GM13976 (cell line): ENCODE data around the gene ANKH.

Experiments
- DNase-seq: peaks from one replicate; pipeline ENCODE4 v3.0.0; 2012; ENCODE audit warnings: low spot score
- CTCF ChIP-seq: IDR thresholded peaks from 2 replicates; pipeline ENCODE4 v1.5.1; 2012; ENCODE audit warnings: borderline replicate concordance, mild to moderate bottlenecking; ENCODE audit not compliant: insufficient read depth; ENCODE audit errors: extremely low read depth, missing control alignments, control extremely low read depth
- in situ Hi-C: fragments of 300-500 bp; cut with MboI; formaldehyde crosslinking; loops from one replicate; pipeline ENCODE4 v1.12.0; 2022; ENCODE audit warnings: low sequenced_read_pairs, mixed read lengths, inconsistent platforms; ENCODE audit not compliant: unreplicated experiment

The ANKH gene

GRCh38 chr5:14664270-14665100, 207.1 kb downstream of the ANKH start, which contains the start of gene OTULIN:
TSS of gene OTULIN (plus strand) at chr5:14664718. CDS start at chr5:14664826, 108 bp downstream.
- DNase-seq: peak; percentile 97
- no peak for TF ChIP-seq CTCF
- in situ Hi-C loops: loop anchor here (25.0 kb wide), 1 partner anchor 502 kb away; no protein-coding TSS in a partner anchor

- TF ChIP-seq CTCF: no peak
- in situ Hi-C loops: loop anchor here (25.0 kb wide), 1 partner anchor 502 kb away; no protein-coding TSS in a partner anchor
- DNase-seq: peak; percentile 53
Observed at GRCh38 chr5:14663734-14664269, 207.8 kb downstream of the ANKH start.

GRCh38 chr5:14662721-14663260, 208.8 kb downstream of the ANKH start:
- in situ Hi-C loops: loop anchor here (25.0 kb wide), 1 partner anchor 500 kb away; no protein-coding TSS in a partner anchor
- TF ChIP-seq CTCF: no peak
- no peak for DNase-seq

- DNase-seq: no peak
- in situ Hi-C loops: loop anchor here (25.0 kb wide), 1 partner anchor 499 kb away; no protein-coding TSS in a partner anchor
- TF ChIP-seq CTCF: no peak
Observed at GRCh38 chr5:14660833-14661232, 210.7 kb downstream of the ANKH start.

GRCh38 chr5:14659821-14660607, 211.6 kb downstream of the ANKH start:
- TF ChIP-seq CTCF: no peak
- in situ Hi-C loops: loop anchor here (25.0 kb wide), 1 partner anchor 498 kb away; no protein-coding TSS in a partner anchor
- no peak for DNase-seq

DNA sequence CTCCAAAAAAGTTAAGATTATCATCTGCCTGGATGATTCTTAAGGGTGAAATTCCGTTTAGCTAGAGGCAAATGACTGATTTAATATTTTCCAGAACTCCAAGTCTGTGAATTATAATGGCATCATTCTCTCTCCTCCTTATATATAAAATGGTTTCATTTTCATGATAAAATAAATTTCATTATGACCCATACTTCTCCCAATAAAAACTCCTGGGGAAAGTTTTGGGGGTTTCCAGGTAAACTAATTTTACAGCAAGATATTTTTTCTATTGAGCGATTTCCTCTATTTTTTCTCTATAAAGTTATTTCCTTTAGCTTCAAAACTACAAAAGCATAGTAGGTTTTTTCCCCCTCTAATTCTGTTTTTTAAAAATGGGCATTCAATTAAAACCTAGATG, 214.7 kb downstream of the ANKH start:
- no peak for DNase-seq
- in situ Hi-C loops: loop anchor here (25.0 kb wide), 1 partner anchor 495 kb away; no protein-coding TSS in a partner anchor
- TF ChIP-seq CTCF: no peak
